HG03460 (cell line): ENCODE results near the gene DNAJC18.
"Not testable (repeated sequence)": the region's sequence is repeated elsewhere in the genome, so short reads cannot be mapped to it uniquely, and the experiment has no call there.

Experiments used
- ATAC-seq: cut with Tn5 transposase; IDR thresholded peaks from one replicate; pipeline ENCODE4 v1.9.1; 2021; ENCODE audit not compliant: unreplicated experiment

Gene DNAJC18

GRCh38 chr5:139439013-139439903 lies at the start of gene DNAJC18:
Gene DNAJC18, minus strand, starts transcription at chr5:139439525. Its CDS starts 80 bp downstream, at chr5:139439445.
- peak; percentile 85 for ATAC-seq

- no peak for ATAC-seq
Measured at GRCh38 chr5:139488260-139488659, 48.9 kb upstream of the DNAJC18 start.

GRCh38 chr5:139486201-139486600 lies 46.9 kb upstream of the DNAJC18 start:
- no peak for ATAC-seq

- not testable (repeated sequence) for ATAC-seq
Measured at GRCh38 chr5:139482890-139483208, 43.5 kb upstream of the DNAJC18 start.

- peak; percentile 53 for ATAC-seq
Measured at GRCh38 chr5:139482050-139482889, 42.9 kb upstream of the DNAJC18 start, which contains the start of gene STING1. Gene STING1, minus strand, starts transcription at chr5:139482758. Its CDS starts 1,054 bp downstream, at chr5:139481704.

- peak; percentile 21 for ATAC-seq
Measured at GRCh38 chr5:139481580-139482049, 42.3 kb upstream of the DNAJC18 start.

GRCh38 chr5:139481122-139481533 lies 41.8 kb upstream of the DNAJC18 start:
- ATAC-seq, result no peak

- not testable (repeated sequence) for ATAC-seq
Measured at GRCh38 chr5:139479729-139480128, 40.4 kb upstream of the DNAJC18 start.

- ATAC-seq, result not testable (repeated sequence)
Measured at GRCh38 chr5:139478657-139479423, 39.5 kb upstream of the DNAJC18 start.

- no peak for ATAC-seq
Measured at GRCh38 chr5:139475865-139476617, 36.7 kb upstream of the DNAJC18 start.

- no peak for ATAC-seq
Measured at GRCh38 chr5:139474890-139475791, 35.8 kb upstream of the DNAJC18 start.

GRCh38 chr5:139473565-139473964 lies 34.2 kb upstream of the DNAJC18 start:
- no peak for ATAC-seq

- ATAC-seq, result no peak
Measured at GRCh38 chr5:139473105-139473504, 33.8 kb upstream of the DNAJC18 start.

GRCh38 chr5:139472386-139473030 lies 33.2 kb upstream of the DNAJC18 start:
- ATAC-seq, result no peak

GRCh38 chr5:139470821-139471300 lies 31.5 kb upstream of the DNAJC18 start, which contains the start of gene SMIM33:
Gene SMIM33, plus strand, starts transcription at chr5:139471004. Its CDS starts 118 bp downstream, at chr5:139471122.
- no peak for ATAC-seq

- ATAC-seq, result no peak
Measured at GRCh38 chr5:139468421-139468931, 29.2 kb upstream of the DNAJC18 start.

- no peak for ATAC-seq
Measured at GRCh38 chr5:139462586-139463276, 23.4 kb upstream of the DNAJC18 start, which contains the start of gene ECSCR. Gene ECSCR, minus strand, starts transcription at chr5:139462743. Its CDS starts 73 bp downstream, at chr5:139462670.
